ENCODE data around the gene LDLRAD4. TPM values are rescaled to one million over a fixed set of nuclear protein-coding genes. Genes with fewer than 3 reads are reported as not detected.

Gene LDLRAD4
- total and polyA plus RNA-seq, 2 donors: 46.9 to 80.0 TPM

DNA sequence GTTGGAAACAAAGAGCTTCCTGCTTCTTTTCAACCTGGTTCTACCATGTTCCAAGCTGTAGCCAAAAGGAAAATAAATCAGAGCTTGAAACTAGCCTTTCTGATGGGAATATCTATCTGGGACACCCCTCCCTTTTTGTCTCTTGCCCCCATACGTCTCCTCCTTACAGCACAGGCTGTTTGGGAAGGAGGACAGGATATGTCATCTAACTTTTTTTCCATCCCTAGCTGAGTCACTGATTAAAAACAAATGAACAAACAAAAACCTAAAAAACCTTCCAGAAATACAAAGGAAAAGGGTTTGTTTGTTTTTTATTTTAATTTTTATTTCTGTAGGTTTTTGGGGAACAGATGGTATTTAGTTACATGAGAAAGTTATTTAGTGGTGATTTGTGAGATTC lies 356.2 kb downstream of the LDLRAD4 start:
- Histone ChIP-seq H3K4me3 (ENCODE audit: low read length in 2 of 2) (no peak overlapping the region), H3K4me1 (ENCODE audit: control insufficient read depth in 2 of 2, insufficient read depth in 2 of 2, low read length in 2 of 2) (peaks cover 16 to 42% of the 10 kb centered on the region in 2 donors), H3K27ac (ENCODE audit: low read depth in 1 of 2, low read length in 1 of 2) (no peak overlapping the region), H3K36me3 (ENCODE audit: control insufficient read depth in 2 of 2, insufficient read depth in 2 of 2, low read length in 1 of 2) (peaks cover 4 to 12% of the 10 kb centered on the region in 2 donors), H3K27me3 (ENCODE audit: control insufficient read depth in 2 of 2, insufficient read depth in 1 of 2, low read length in 1 of 2) (no peaks in the 10 kb centered on the region), H3K9me3 (ENCODE audit: control insufficient read depth in 2 of 2, insufficient read depth in 1 of 2, low read length in 1 of 2) (no peaks in the 10 kb centered on the region)
- 100% methylated on average over 1 of the region's 1 CpG for WGBS
- DNase-seq (ENCODE audit: low read depth in 6 of 9, low spot score in 9 of 9): no peak

GRCh38 chr18:13576598-13576997 lies 358.0 kb downstream of the LDLRAD4 start:
- WGBS: 96% methylated on average over 6 of the region's 6 CpGs
- peaks cover 18 to 34% of the 10 kb centered on the region in 2 donors for H3K4me1 ChIP-seq (ENCODE audit: control insufficient read depth in 2 of 2, insufficient read depth in 2 of 2, low read length in 2 of 2)
- no peaks in the 10 kb centered on the region for H3K9me3 ChIP-seq (ENCODE audit: control insufficient read depth in 2 of 2, insufficient read depth in 1 of 2, low read length in 1 of 2)
- peaks cover 6 to 9% of the 10 kb centered on the region in 2 donors for H3K36me3 ChIP-seq (ENCODE audit: control insufficient read depth in 2 of 2, insufficient read depth in 2 of 2, low read length in 1 of 2)
- H3K4me3 ChIP-seq (ENCODE audit: low read length in 2 of 2): no peak overlapping the region
- no peak overlapping the region for H3K27ac ChIP-seq (ENCODE audit: low read depth in 1 of 2, low read length in 1 of 2)
- DNase-seq (ENCODE audit: low read depth in 6 of 9, low spot score in 9 of 9): no peak
- no peaks in the 10 kb centered on the region for H3K27me3 ChIP-seq (ENCODE audit: control insufficient read depth in 2 of 2, insufficient read depth in 1 of 2, low read length in 1 of 2)

GRCh38 chr18:13577091-13577697 lies 358.6 kb downstream of the LDLRAD4 start:
- Histone ChIP-seq H3K4me3 (ENCODE audit: low read length in 2 of 2) (peak overlapping the region in 1 of 2 donors; percentile 9), H3K36me3 (ENCODE audit: control insufficient read depth in 2 of 2, insufficient read depth in 2 of 2, low read length in 1 of 2) (peaks cover 6 to 7% of the 10 kb centered on the region in 2 donors), H3K4me1 (ENCODE audit: control insufficient read depth in 2 of 2, insufficient read depth in 2 of 2, low read length in 2 of 2) (peaks cover 18 to 34% of the 10 kb centered on the region in 2 donors), H3K9me3 (ENCODE audit: control insufficient read depth in 2 of 2, insufficient read depth in 1 of 2, low read length in 1 of 2) (no peaks in the 10 kb centered on the region), H3K27me3 (ENCODE audit: control insufficient read depth in 2 of 2, insufficient read depth in 1 of 2, low read length in 1 of 2) (no peaks in the 10 kb centered on the region), H3K27ac (ENCODE audit: low read depth in 1 of 2, low read length in 1 of 2) (peak overlapping the region; percentile 8 to 50)
- peak in 1 of 9 donors; percentile 50 for DNase-seq (ENCODE audit: low read depth in 6 of 9, low spot score in 9 of 9)
- 19% methylated on average over 10 of the region's 10 CpGs for WGBS

DNA sequence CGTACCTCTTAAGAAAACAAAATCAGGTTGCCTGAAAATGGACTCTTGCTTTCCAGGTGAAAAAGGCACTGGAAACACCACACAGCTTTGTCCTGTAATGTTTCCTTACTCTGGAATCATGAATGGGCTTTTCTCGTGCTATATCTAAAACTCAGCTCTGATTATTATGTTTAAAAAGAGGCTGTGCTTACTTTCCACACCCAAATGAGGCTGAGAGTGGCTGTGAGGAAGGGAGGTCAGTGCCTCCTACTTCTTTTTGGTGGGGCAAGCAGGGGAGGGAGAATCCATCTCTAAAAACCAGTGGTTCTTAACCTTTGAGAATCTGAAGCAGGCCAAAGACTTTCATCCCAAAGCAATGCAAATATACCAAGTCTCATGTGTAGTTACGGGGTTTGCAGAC lies 359.2 kb downstream of the LDLRAD4 start:
- Histone ChIP-seq H3K9me3 (ENCODE audit: control insufficient read depth in 2 of 2, insufficient read depth in 1 of 2, low read length in 1 of 2) (no peaks in the 10 kb centered on the region), H3K36me3 (ENCODE audit: control insufficient read depth in 2 of 2, insufficient read depth in 2 of 2, low read length in 1 of 2) (peaks cover 1 to 6% of the 10 kb centered on the region in 2 donors), H3K4me1 (ENCODE audit: control insufficient read depth in 2 of 2, insufficient read depth in 2 of 2, low read length in 2 of 2) (peaks cover 18 to 34% of the 10 kb centered on the region in 2 donors), H3K4me3 (ENCODE audit: low read length in 2 of 2) (no peak overlapping the region), H3K27me3 (ENCODE audit: control insufficient read depth in 2 of 2, insufficient read depth in 1 of 2, low read length in 1 of 2) (no peaks in the 10 kb centered on the region), H3K27ac (ENCODE audit: low read depth in 1 of 2, low read length in 1 of 2) (peak overlapping the region in 1 of 2 donors; percentile 32)
- no peak for DNase-seq (ENCODE audit: low read depth in 6 of 9, low spot score in 9 of 9)
- WGBS: 75% methylated on average over 3 of the region's 3 CpGs

DNA sequence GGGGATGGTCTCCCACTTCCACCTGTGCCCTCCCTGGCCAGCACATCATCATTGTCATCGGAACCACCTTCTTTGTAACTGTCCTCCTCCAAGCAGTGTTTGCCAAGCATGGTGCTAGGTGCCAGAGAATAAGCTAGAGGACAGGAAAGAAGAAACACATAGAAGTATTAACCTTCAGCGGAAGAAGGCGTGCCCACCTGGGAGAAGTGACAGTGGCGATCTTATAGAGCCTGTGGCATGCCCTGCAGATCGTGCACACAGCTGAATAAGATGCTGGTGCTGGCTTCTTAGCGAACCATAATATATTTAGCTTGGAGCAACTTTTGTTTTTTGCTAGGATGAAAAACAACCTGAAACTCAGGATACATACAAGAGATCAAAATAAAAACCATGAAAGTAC lies 359.8 kb downstream of the LDLRAD4 start:
- H3K9me3 ChIP-seq (ENCODE audit: control insufficient read depth in 2 of 2, insufficient read depth in 1 of 2, low read length in 1 of 2): no peaks in the 10 kb centered on the region
- peaks cover 0 to 6% of the 10 kb centered on the region in 2 donors for H3K36me3 ChIP-seq (ENCODE audit: control insufficient read depth in 2 of 2, insufficient read depth in 2 of 2, low read length in 1 of 2)
- no peak for DNase-seq (ENCODE audit: low read depth in 6 of 9, low spot score in 9 of 9)
- no peak overlapping the region for H3K27ac ChIP-seq (ENCODE audit: low read depth in 1 of 2, low read length in 1 of 2)
- H3K4me1 ChIP-seq (ENCODE audit: control insufficient read depth in 2 of 2, insufficient read depth in 2 of 2, low read length in 2 of 2): peaks cover 18 to 34% of the 10 kb centered on the region in 2 donors
- no peaks in the 10 kb centered on the region for H3K27me3 ChIP-seq (ENCODE audit: control insufficient read depth in 2 of 2, insufficient read depth in 1 of 2, low read length in 1 of 2)
- H3K4me3 ChIP-seq (ENCODE audit: low read length in 2 of 2): no peak overlapping the region
- WGBS: 81% methylated on average over 6 of the region's 6 CpGs

DNA sequence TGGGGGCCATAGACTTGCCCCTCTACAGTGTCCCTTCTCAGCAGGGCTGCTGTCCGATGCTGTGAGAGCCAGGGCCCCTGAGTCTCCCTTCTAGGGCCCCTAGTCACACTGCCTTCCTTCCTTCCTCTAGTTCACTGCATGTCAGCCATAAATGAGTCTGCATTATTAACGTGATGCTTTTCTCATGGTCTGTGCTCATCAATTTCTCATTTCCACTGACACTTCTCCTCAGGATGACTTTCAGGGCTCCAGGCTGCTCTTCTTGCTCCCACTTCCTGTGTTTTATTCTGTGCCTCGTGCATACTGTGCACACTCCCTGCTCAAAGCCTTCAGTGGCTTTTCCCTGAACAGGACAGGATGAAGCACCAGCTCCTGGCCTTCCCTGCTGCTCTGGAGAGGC lies 361.3 kb downstream of the LDLRAD4 start:
- 26% methylated on average over 3 of the region's 3 CpGs for WGBS
- H3K9me3 ChIP-seq (ENCODE audit: control insufficient read depth in 2 of 2, insufficient read depth in 1 of 2, low read length in 1 of 2): no peaks in the 10 kb centered on the region
- peaks cover 12 to 16% of the 10 kb centered on the region in 2 donors for H3K36me3 ChIP-seq (ENCODE audit: control insufficient read depth in 2 of 2, insufficient read depth in 2 of 2, low read length in 1 of 2)
- no peaks in the 10 kb centered on the region for H3K27me3 ChIP-seq (ENCODE audit: control insufficient read depth in 2 of 2, insufficient read depth in 1 of 2, low read length in 1 of 2)
- no peak for DNase-seq (ENCODE audit: low read depth in 6 of 9, low spot score in 9 of 9)
- H3K4me3 ChIP-seq (ENCODE audit: low read length in 2 of 2): no peak overlapping the region
- H3K4me1 ChIP-seq (ENCODE audit: control insufficient read depth in 2 of 2, insufficient read depth in 2 of 2, low read length in 2 of 2): peaks cover 18 to 34% of the 10 kb centered on the region in 2 donors
- no peak overlapping the region for H3K27ac ChIP-seq (ENCODE audit: low read depth in 1 of 2, low read length in 1 of 2)

DNA sequence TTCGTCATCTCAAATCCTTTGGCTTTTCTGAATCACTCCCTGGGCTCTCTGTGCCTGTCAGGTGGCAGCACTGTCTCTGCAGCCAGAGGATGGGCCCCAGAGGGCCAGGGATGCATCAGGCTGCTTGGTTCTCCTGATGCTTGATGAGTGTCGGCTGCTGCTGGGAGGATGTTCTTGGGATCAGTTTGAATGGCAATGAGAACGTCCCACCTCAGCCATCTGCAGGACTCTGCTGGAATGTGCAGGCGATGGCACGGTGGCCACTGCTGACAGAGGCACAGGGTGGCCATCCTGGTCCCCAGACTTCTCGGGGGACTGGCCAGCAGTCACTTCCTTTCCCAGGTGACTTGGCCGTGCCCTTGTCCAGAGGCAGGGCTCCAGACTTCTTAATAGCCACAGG lies 361.8 kb downstream of the LDLRAD4 start:
- H3K27ac ChIP-seq (ENCODE audit: low read depth in 1 of 2, low read length in 1 of 2): no peak overlapping the region
- no peaks in the 10 kb centered on the region for H3K27me3 ChIP-seq (ENCODE audit: control insufficient read depth in 2 of 2, insufficient read depth in 1 of 2, low read length in 1 of 2)
- 97% methylated on average over 7 of the region's 7 CpGs for WGBS
- no peak for DNase-seq (ENCODE audit: low read depth in 6 of 9, low spot score in 9 of 9)
- H3K4me1 ChIP-seq (ENCODE audit: control insufficient read depth in 2 of 2, insufficient read depth in 2 of 2, low read length in 2 of 2): peaks cover 18 to 34% of the 10 kb centered on the region in 2 donors
- no peaks in the 10 kb centered on the region for H3K9me3 ChIP-seq (ENCODE audit: control insufficient read depth in 2 of 2, insufficient read depth in 1 of 2, low read length in 1 of 2)
- H3K4me3 ChIP-seq (ENCODE audit: low read length in 2 of 2): no peak overlapping the region
- H3K36me3 ChIP-seq (ENCODE audit: control insufficient read depth in 2 of 2, insufficient read depth in 2 of 2, low read length in 1 of 2): peaks cover 15 to 18% of the 10 kb centered on the region in 2 donors

DNA sequence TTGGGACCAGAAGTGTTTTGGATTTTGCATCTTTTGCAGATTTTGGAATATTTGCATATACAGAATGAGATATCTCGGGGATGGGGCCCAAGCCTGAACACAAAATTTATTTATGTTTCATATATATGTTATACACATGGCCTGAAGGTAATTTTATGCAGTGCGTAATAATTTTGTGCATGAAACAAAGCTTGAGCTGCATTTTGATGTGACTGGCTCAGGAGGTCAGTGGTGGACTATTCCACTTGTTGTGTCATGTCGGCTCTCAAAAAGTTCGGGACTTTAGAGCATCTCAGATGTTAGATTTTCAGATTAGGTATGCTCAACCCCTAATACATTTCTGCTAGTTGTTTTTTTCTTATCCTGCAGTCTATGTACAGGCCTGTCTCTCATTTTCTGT lies 362.4 kb downstream of the LDLRAD4 start:
- peaks cover 18 to 34% of the 10 kb centered on the region in 2 donors for H3K4me1 ChIP-seq (ENCODE audit: control insufficient read depth in 2 of 2, insufficient read depth in 2 of 2, low read length in 2 of 2)
- no peak overlapping the region for H3K27ac ChIP-seq (ENCODE audit: low read depth in 1 of 2, low read length in 1 of 2)
- no peak overlapping the region for H3K4me3 ChIP-seq (ENCODE audit: low read length in 2 of 2)
- H3K27me3 ChIP-seq (ENCODE audit: control insufficient read depth in 2 of 2, insufficient read depth in 1 of 2, low read length in 1 of 2): no peaks in the 10 kb centered on the region
- no peak for DNase-seq (ENCODE audit: low read depth in 6 of 9, low spot score in 9 of 9)
- peaks cover 15 to 18% of the 10 kb centered on the region in 2 donors for H3K36me3 ChIP-seq (ENCODE audit: control insufficient read depth in 2 of 2, insufficient read depth in 2 of 2, low read length in 1 of 2)
- H3K9me3 ChIP-seq (ENCODE audit: control insufficient read depth in 2 of 2, insufficient read depth in 1 of 2, low read length in 1 of 2): no peaks in the 10 kb centered on the region
- whole genome bisulfite sequencing: 96% methylated on average over 4 of the region's 4 CpGs

DNA sequence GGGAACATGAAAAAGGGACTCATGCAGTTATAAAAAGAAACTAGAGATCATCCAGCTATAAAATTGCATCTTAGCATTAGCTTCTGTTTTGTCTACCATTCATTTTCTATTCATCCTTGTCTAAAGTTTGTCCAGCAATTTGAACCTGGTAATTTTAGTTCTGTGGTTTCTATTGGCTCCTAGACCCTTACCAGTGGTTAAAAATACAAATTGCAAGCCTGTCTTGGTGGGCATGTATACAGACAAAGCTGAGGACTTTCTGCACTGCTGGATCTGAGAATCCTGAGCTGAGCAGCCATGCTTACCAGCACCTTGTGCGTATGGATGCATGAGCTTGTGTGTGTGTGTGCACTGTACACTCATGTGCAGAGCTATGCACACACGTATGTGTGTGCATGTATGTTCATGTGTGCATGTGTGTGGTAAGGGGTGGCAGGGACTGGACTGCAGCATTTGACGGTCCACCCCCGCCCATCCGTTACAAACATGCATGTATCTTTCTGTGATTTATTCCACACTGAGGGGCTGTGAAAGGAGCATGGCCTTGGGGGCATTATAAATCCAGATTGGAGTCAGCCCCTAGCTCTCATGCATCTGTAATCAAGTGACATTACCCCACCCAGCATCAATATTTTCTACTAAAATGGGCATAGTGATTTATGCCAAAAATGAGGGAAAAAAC lies 363.1 kb downstream of the LDLRAD4 start:
- DNase-seq (ENCODE audit: low read depth in 6 of 9, low spot score in 9 of 9): no peak
- whole genome bisulfite sequencing: 97% methylated on average over 5 of the region's 5 CpGs
- Histone ChIP-seq H3K27ac (ENCODE audit: low read depth in 1 of 2, low read length in 1 of 2) (no peak overlapping the region), H3K4me1 (ENCODE audit: control insufficient read depth in 2 of 2, insufficient read depth in 2 of 2, low read length in 2 of 2) (peaks cover 14 to 31% of the 10 kb centered on the region in 2 donors), H3K27me3 (ENCODE audit: control insufficient read depth in 2 of 2, insufficient read depth in 1 of 2, low read length in 1 of 2) (no peaks in the 10 kb centered on the region), H3K4me3 (ENCODE audit: low read length in 2 of 2) (no peak overlapping the region), H3K9me3 (ENCODE audit: control insufficient read depth in 2 of 2, insufficient read depth in 1 of 2, low read length in 1 of 2) (no peaks in the 10 kb centered on the region), H3K36me3 (ENCODE audit: control insufficient read depth in 2 of 2, insufficient read depth in 2 of 2, low read length in 1 of 2) (peaks cover 15 to 21% of the 10 kb centered on the region in 2 donors)
